Endothelial cell of umbilical vein (primary cell): ENCODE measurements around the gene SATB1. TPM values are rescaled to one million over a fixed set of nuclear protein-coding genes. Genes with fewer than 3 reads are reported as not detected.
A peak's percentile ranks its signal among the peaks of the same experiment; 100 is the strongest.

Experiments
- BruUV-seq: library from RNA; stranded (reverse); fragments of 400-500 nt; replicated peaks from 2 replicates; lab custom pipeline; 2021; lab: Mats Ljungman, UMichigan
- CTCF ChIA-PET: fragments of 300-600, 350-600 bp; sonication (Branson Sonifier 250); formaldehyde crosslinking; loops from one replicate; lab custom pipeline; 2021; ENCODE audit warnings: antibody characterized with exemption, inconsistent platforms; lab: Charles Lee
- POLR2A ChIA-PET: fragments of 300-600, 350-600 bp; sonication (Branson Sonifier 250); formaldehyde crosslinking; loops from one replicate; lab custom pipeline; 2021; ENCODE audit warnings: antibody characterized with exemption, inconsistent platforms; lab: Charles Lee
- DNase-seq: peaks from one replicate; pipeline ENCODE4 v3.0.0-alpha.2; 2011; ENCODE audit warnings: low read depth, low spot score
- FAIRE-seq: peaks from 2 replicates; lab custom pipeline; 2011; peaks lifted over from hg19 to GRCh38; lab: Jason Lieb, UNC
- H2AFZ ChIP-seq: 2 replicates; pipeline ENCODE4 v1.6.0; 2012; ENCODE audit warnings: low read depth, low read length, control low read depth, inconsistent platforms
- H3K27ac ChIP-seq: 2 replicates; pipeline ENCODE4 v1.5.1; 2011; ENCODE audit warnings: low read depth, mild to moderate bottlenecking, control low read depth, low read length, moderate library complexity; ENCODE audit not compliant: insufficient read depth
- H3K27me3 ChIP-seq, 2 experiments: 2 replicates each; pipeline versions ENCODE4 v1.6.0 to v1.6.1; 2011; ENCODE audit warnings: low read length in 2 of 2, mixed read lengths in 1 of 2; ENCODE audit not compliant: control insufficient read depth in 2 of 2, insufficient read depth in 2 of 2
- H3K36me3 ChIP-seq, 2 experiments: 2 replicates in 1 of 2; 3 replicates in 1 of 2; pipeline ENCODE4 v1.5.1; 2011; ENCODE audit warnings: low read length in 2 of 2, mild to moderate bottlenecking in 1 of 2, moderate library complexity in 1 of 2; ENCODE audit not compliant: control insufficient read depth in 2 of 2, insufficient read depth in 2 of 2; ENCODE audit errors: extremely low read depth in 1 of 2
- H3K4me1 ChIP-seq: 3 replicates; pipeline ENCODE4 v1.5.1; 2011; ENCODE audit warnings: mild to moderate bottlenecking, low read length; ENCODE audit not compliant: control insufficient read depth, insufficient read depth; ENCODE audit errors: extremely low read depth
- H3K4me2 ChIP-seq: 2 replicates; pipeline ENCODE4 v1.6.1; 2011; ENCODE audit warnings: low read length, control low read depth, mixed read lengths; ENCODE audit not compliant: insufficient read depth
- H3K4me3 ChIP-seq, 3 experiments: fragments of 200-600 bp in 1 of 3; sonication (generic), shearing (Covaris generic) in 1 of 3; replicated peaks in 1 of 3; 2 replicates each; pipeline ENCODE4 v1.5.1; 2011 to 2016; ENCODE audit warnings: control low read depth in 3 of 3, low read length in 3 of 3, mild to moderate bottlenecking in 2 of 3, inconsistent platforms in 1 of 3, low read depth in 1 of 3, moderate library complexity in 1 of 3; ENCODE audit not compliant: insufficient read depth in 1 of 3
- H3K79me2 ChIP-seq: 2 replicates; pipeline ENCODE4 v1.6.0; 2012; ENCODE audit warnings: low read length, inconsistent platforms; ENCODE audit not compliant: control insufficient read depth, insufficient read depth
- H3K9ac ChIP-seq: replicated peaks from 2 replicates; pipeline ENCODE3; 2011; ENCODE audit warnings: low read length, control low read depth; ENCODE audit not compliant: insufficient read depth; ENCODE audit errors: extremely low read depth
- H3K9me1 ChIP-seq: replicated peaks from 3 replicates; pipeline ENCODE4 v1.6.0; 2011; ENCODE audit warnings: mild to moderate bottlenecking, low read length; ENCODE audit not compliant: control insufficient read depth, insufficient read depth; ENCODE audit errors: extremely low read depth
- H3K9me3 ChIP-seq: replicated peaks from 2 replicates; pipeline ENCODE4 v1.5.1; 2012; ENCODE audit warnings: low read length, inconsistent platforms; ENCODE audit not compliant: control insufficient read depth, insufficient read depth
- H4K20me1 ChIP-seq: replicated peaks from 2 replicates; pipeline ENCODE3; 2011; ENCODE audit warnings: mild to moderate bottlenecking, low read length; ENCODE audit not compliant: control insufficient read depth, insufficient read depth; ENCODE audit errors: extremely low read depth
- CTCF ChIP-seq, 2 donors: IDR thresholded peaks; 1 replicate in 1 of 2; 2 replicates in 1 of 2; pipeline ENCODE4 v1.5.1; 2011; ENCODE audit warnings: low read length in 2 of 2, mild to moderate bottlenecking in 2 of 2, moderate library complexity in 2 of 2, control low read depth in 1 of 2, inconsistent platforms in 1 of 2, low read depth in 1 of 2; ENCODE audit not compliant: insufficient read depth in 1 of 2; ENCODE audit errors: extremely low read depth in 1 of 2
- EZH2 ChIP-seq: IDR thresholded peaks from 2 replicates; pipeline ENCODE4 v1.6.1; 2012; ENCODE audit warnings: borderline replicate concordance, low read depth, mild to moderate bottlenecking, moderate library complexity, low read length, inconsistent platforms; ENCODE audit not compliant: severe bottlenecking
- FOS ChIP-seq: IDR thresholded peaks from 2 replicates; pipeline ENCODE4 v1.6.1; 2011; ENCODE audit warnings: mild to moderate bottlenecking, low read length, moderate library complexity, borderline replicate concordance; ENCODE audit not compliant: insufficient read depth
- GATA2 ChIP-seq: IDR thresholded peaks from 2 replicates; pipeline ENCODE4 v1.7.0; 2011; ENCODE audit warnings: low read depth, mild to moderate bottlenecking, moderate library complexity, mixed read lengths, low read length; ENCODE audit not compliant: insufficient read length, insufficient read depth
- JUN ChIP-seq: IDR thresholded peaks from 2 replicates; pipeline ENCODE4 v1.6.1; 2011; ENCODE audit warnings: borderline replicate concordance, low read depth; ENCODE audit not compliant: insufficient read length, insufficient read depth
- MAX ChIP-seq: IDR thresholded peaks from 2 replicates; pipeline ENCODE4 v1.6.1; 2011; ENCODE audit not compliant: insufficient read depth, insufficient read length
- MYC ChIP-seq: IDR thresholded peaks from one replicate; pipeline ENCODE4 v1.6.1; 2011; ENCODE audit warnings: mild to moderate bottlenecking, low read depth, low read length
- POLR2A ChIP-seq: IDR thresholded peaks from 2 replicates; pipeline ENCODE4 v1.6.1; 2012; ENCODE audit warnings: low read depth, mild to moderate bottlenecking, control low read depth, low read length
- POLR2AphosphoS5 ChIP-seq: IDR thresholded peaks from 2 replicates; pipeline ENCODE4 v1.6.1; 2012; ENCODE audit warnings: low read depth, mild to moderate bottlenecking, control low read depth, low read length, moderate library complexity; ENCODE audit not compliant: insufficient read depth
- dilution Hi-C: fragments of 300-500 bp; cut with MboI; formaldehyde crosslinking; loops from one replicate; pipeline ENCODE4 v1.15.0; 2019; ENCODE audit warnings: low sequenced_read_pairs; ENCODE audit not compliant: extremely low pct_ligation_motif_present
- intact Hi-C: fragments of 100-400 bp; cut with micrococcal nuclease; formaldehyde crosslinking; loops from one replicate; pipeline ENCODE4 v1.10.0; 2022
- polyA plus RNA-seq, 4 experiments: library from polyadenylated mRNA; depleted of rRNA in 3 of 4; stranded (reverse) in 3 of 4; unstranded in 1 of 4; fragments of >200 nt; gene quantifications; 2 replicates each; pipeline versions ENCODE4 v1.2.1 to v1.2.3, GENCODE V29; 2011 to 2012; ENCODE audit warnings: missing spikeins in 1 of 4
- total RNA-seq: library from RNA; stranded (reverse); gene quantifications from 2 replicates; pipeline ENCODE4 v1.2.3, GENCODE V29; 2021

SATB1 gene
- total and polyA plus RNA-seq, 2 donors (not counting 3 experiments of a cell fraction or from before 2014, with no cell fraction given), result 3.9 to 6.2 TPM

- Histone ChIP-seq H3K27ac (no peak overlapping the region), H3K9me1 (no peaks in the 10 kb centered on the region), H3K36me3 (no peaks in the 10 kb centered on the region), H3K9ac (no peak overlapping the region), H3K4me2 (no peak overlapping the region), H3K27me3 (no peaks in the 10 kb centered on the region), H3K4me1 (no peaks in the 10 kb centered on the region), H3K4me3 (no peak overlapping the region), H3K79me2 (no peaks in the 10 kb centered on the region), H3K9me3 (no peaks in the 10 kb centered on the region), H2AFZ (no peak overlapping the region), H4K20me1 (no peaks in the 10 kb centered on the region)
- ChIA-PET POLR2A (no interaction called here), CTCF (no interaction called here)
- DNase-seq, result peak; percentile 32
- dilution Hi-C loops (no loop called here), intact Hi-C loops (no loop called here)
- TF ChIP-seq FOS (peak; percentile 13), JUN (no peak), POLR2AphosphoS5 (no peak), MAX (no peak)
- no peak for FAIRE-seq
- no TSS peak for BruUV-seq
Measured at GRCh38 chr3:18393906-18394305, 31.2 kb downstream of the SATB1 start.

DNA sequence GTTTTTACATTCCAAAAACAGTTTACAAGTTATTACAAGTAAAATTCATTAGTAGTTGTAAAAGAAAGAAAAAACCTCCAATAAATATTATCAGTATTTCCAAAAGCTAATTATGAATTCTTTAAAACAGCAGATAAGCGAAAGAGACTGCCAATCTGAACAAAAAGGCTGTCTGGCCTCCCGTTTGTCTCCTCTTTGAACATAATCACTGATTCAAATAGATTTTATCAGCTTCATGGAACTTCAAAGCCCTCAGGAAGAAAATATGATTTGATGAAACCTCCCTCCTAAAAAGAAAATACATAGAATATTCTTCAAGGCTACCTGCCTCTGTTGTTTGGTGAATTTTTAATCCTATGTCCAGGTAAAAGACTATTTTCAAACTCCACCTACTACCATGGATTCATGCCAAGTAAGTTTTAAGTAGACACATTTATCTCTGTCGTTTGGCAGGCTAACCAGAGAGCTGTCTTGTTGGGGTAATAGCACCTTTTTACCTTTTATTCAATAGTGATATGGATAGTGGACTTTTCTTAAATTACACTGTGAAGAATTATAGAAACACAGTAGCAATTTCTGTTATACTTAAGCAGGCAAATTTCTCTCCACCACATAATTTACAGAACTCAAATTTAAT lies 35.0 kb downstream of the SATB1 start:
- no peaks in the 10 kb centered on the region for H3K4me1 ChIP-seq
- no peaks in the 10 kb centered on the region for H3K79me2 ChIP-seq
- no peak overlapping the region for H3K4me3 ChIP-seq
- no peak overlapping the region for H3K9ac ChIP-seq
- no peaks in the 10 kb centered on the region for H3K36me3 ChIP-seq
- no peak overlapping the region for H3K4me2 ChIP-seq
- H3K9me3 ChIP-seq, result no peaks in the 10 kb centered on the region
- H3K27ac ChIP-seq, result no peak overlapping the region
- ChIA-PET CTCF (interaction anchor here (0.7 to 2.2 kb wide), 3 partner anchors 18 to 549 kb away, joined by 3 to 10 read pairs (median 4); no protein-coding TSS in a partner anchor), POLR2A (no interaction called here)
- H2AFZ ChIP-seq, result no peak overlapping the region
- no peaks in the 10 kb centered on the region for H3K27me3 ChIP-seq
- BruUV-seq, result no TSS peak
- intact Hi-C loops, result no loop called here
- FAIRE-seq (no peak), DNase-seq (no peak)
- no peaks in the 10 kb centered on the region for H3K9me1 ChIP-seq
- H4K20me1 ChIP-seq, result no peaks in the 10 kb centered on the region
- dilution Hi-C loops, result no loop called here
- no peak for TF ChIP-seq CTCF (IDR thresholded peaks at IDR 0.05; ENCODE audit: extremely low read depth in 1 of 2, insufficient read depth in 1 of 2, low read depth in 1 of 2, low read length in 2 of 2)
- TF ChIP-seq POLR2A, result no peak
- no peak for TF ChIP-seq FOS
- no peak for TF ChIP-seq POLR2AphosphoS5
- no peak for TF ChIP-seq MYC
- TF ChIP-seq EZH2, result no peak
- TF ChIP-seq GATA2, result no peak
